Eye (tissue), 1 donor: ENCODE data around the gene ERVK3-1.

Source experiments
- DNase-seq: peaks from one replicate; pipeline ENCODE4 v3.0.0-alpha.2; 2015

The ERVK3-1 gene

DNA sequence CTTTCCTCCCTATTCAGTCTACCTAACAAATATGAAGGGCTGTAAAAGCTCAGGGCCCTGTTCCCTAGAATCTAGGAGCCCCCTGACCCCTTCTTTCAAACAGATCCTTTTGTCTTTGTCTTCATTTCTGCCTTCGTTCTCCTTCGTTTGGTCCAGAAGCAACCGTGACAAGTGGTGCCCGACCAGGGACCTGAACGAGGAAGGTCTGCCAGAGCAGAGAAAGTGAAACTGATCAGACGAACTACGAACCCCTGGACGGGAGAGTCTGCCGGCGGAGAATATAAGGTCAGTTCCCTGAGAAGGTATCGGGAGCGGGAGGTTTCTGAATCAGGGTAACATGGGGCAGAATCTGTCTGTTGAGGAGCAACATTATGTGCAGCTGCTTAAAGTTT, 751 bp downstream of the ERVK3-1 start:
- DNase-seq = no peak

DNA sequence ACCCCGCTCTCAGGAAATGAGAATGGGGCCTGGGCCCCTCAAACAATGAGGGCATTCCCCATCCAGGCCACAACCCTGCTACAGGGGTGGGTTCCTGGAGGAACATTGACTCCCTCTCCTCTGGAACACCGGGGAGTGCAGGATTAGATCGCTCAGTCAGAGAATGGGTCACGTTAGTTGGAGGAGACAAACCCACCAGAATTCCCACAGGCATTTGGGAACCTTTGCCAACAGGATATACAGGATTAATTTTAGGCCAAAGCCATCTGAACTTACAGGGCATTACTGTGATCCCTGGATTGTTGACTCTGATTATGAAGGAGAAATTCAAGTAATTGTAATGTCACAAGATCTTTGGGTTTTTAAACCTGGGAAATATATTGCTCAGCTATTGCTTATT, 2.6 kb downstream of the ERVK3-1 start:
- DNase-seq = no peak

DNA sequence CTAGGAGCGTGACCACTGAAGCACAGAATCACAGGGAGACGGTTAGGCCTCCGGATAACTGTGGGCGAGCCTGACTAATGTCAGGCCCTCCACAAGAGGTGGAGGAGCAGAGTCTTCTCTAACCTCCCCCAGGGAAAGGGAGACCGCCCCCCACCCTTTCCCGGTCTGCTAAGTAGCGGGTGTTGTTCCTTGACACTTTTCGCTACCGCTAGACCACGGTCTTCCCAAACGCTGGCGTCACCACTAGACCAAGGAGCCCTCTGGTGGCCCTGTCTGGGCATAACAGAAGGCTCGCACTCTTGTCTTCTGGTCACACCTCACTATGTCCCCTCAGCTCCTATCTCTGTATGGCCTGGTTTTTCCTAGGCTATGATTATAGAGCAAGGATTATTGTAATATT, 5.5 kb downstream of the ERVK3-1 start:
- peak; percentile 62 for DNase-seq

DNA sequence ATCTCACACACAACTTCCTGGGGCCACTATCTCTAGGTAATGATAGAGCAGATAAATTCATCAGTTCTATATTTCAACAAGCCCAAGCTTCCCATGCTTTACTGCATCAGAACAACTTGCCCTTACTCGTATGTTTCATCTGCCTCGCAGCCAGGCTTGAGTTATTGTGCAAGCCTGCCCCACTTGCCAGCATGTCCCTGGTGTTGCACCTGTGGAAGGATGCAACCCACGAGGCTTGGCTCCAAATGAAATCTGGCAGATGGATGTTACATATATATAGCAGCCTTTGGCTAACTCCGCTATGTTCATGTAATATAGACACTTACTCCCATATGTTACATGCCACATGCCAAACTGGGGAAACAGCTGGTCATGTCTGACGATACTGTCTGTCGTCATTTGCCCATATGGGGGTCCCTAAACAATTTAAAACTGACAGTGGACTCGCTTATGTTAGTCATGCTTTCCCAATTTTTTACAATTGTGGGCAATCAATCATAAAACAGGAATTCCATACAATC, 6.2 kb downstream of the ERVK3-1 start:
- DNase-seq = no peak

DNA sequence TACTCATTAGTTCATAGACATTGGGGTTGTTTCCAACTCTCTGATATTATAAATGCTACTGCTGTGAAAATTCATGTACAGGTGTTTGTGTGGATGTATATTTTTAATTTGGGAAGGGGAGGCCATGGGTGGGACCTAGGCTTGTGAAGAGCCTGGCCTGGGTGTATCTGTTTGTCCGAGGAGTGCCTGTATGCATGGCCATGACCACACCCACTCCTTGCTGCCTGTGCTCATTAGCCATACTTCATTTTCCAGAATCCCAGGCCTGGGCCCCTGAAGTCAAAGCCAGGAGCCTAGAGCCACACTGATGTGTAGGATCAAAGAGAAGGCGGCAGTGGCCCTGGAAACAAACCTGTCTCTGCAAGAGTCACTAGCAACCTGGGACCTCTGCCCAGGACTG, 10.4 kb downstream of the ERVK3-1 start:
- DNase-seq = no peak

DNA sequence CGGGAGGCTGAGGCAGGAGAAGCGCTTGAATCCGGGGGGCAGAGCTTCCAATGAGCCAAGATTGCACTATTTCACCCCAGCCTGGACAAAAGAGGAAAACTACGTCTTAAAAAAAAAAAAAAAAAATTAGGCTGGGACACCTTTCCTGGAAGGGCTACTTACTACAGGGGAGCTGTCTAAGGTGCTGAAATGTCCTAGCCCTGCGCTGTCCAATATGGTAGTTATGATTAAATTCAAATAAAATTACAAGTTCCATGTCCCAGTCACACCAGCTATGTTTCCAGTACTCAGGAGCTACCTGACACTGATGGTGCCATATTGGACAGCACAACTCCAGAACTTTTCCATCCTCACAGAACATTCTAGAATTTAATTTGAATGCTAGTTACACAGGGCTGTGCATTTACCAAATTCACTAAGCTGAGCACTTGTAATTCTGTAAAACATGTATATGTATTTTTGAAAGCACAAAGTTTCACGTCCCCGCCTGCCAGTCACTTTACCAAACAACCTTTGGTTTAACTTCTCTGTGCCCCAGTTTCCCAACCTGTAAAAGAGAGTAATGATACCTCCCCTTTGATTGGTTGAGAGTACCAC, 12.4 kb downstream of the ERVK3-1 start:
- DNase-seq = peak; percentile 50

DNA sequence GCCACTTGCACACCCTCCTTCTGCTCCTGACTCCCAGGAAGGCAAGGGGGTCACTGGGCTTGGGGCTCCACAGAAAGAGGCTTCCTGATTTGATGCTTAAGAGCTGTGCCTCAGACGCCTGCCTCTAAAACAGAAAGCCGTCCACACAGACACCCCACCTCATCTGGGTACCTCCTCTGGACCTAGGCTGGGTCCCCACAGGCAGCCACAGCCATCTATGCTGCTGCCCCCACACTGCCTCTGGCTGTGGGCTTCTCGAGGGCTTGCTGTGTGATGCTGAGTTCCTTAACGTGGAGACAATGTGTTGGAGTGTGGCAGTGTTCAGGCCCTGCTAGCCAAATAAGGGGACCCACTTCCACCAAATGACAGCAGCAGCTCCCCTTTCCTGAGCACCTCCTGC, 13.1 kb downstream of the ERVK3-1 start:
- DNase-seq = no peak

DNA sequence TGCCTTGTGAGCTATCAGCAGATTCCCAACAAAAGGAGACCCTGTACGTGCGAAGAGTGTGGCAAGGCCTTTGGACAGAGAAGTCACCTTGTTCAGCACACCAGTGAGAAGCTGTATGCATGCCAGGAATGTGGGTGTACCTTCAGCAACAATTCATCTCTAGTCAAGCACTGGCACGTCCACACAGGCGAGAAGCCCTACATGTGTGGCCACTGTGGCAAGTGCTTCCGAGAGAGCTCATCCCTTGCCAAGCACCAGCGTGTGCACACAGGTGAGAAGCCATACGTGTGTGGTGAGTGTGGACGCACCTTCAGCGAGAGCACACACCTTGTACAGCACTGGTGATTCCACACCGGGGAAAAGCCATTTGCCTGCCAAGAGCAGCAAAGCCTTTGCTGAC, 14.1 kb downstream of the ERVK3-1 start:
- no peak for DNase-seq

DNA sequence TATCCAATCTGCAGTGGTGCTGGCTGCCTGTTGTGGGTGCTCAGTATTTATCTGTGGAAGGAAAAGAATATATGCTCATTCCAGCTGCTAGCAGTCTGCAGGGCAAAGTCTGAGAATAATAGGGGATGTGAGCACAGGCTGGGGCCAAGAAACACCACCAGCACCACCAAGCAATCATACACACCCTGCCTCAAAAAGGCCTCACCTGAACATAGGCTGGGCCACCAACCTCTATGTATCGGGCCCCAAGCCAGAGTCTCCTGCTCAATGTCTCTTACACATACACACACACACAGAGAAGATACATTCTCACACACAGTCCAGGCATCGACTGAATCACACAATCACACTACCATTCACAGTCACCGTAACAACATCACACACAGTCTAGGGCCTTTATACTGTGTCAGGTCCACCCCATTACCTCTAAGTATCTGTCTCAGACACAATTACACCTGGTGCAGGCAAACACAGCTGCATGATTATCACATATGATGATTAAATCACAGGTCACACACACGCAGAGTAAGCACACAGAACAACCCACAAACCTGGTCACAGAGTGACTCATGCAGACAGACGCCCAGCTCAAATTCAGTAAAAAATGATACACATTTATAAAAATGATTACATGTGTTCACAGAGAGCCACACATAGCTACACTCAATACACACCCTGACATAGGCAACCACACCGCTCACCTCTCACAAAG, 20.3 kb downstream of the ERVK3-1 start:
- no peak for DNase-seq

DNA sequence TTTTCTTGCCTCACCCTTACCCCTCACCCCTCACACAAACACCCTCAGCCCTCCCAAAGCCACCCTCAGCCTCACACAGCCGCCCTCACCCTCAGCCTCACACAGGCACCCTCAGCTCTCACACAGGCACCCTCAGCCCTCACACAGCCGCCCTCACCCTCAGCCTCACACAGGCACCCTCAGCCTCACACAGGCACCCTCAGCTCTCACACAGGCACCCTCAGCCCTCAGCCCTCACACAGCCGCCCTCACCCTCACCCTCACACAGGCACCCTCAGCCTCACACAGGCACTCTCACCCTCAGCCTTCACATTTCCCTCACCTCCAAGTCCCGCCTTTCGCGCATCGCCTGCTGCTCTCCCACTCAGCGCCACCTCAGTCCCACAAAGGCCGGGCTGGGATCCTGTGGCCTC, 21.3 kb downstream of the ERVK3-1 start:
- no peak for DNase-seq

DNA sequence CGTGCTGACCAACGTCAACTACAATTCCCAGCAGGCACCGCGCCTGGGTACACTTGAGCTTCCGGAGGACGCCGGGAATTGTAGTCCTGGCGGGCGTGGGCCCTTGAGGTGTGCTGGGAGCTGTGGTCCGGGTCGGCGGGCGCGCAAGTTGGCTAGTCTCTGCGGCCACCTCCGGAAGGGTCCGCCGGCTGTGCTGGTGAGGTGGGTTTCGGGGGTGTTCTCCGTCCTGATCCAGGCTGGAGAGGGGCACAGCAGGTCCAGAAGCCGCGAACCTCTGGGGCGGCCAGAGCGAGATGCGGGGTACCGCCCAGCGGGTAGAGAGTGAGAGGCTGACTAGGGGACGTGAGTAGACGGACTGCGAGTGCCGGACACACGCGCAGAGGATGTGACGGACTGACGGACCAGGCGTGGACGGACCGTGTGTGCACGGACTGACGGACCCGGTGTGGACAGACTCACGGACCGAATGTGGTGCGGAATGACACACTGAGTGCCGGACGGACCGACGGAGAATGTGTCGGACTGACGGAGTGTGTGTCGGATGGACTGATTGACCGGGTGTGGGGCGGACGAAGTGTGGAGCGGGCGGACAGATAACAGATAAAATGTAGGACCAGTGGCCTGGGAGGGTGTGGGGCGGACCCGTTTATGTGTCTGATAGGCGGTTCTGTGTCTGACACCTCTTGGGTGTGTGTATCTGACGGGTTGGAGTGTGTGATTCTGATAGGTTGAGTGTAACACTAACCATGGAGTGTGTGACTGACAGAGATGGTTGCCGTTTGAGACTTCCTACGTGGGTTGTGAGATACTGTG, 21.9 kb downstream of the ERVK3-1 start, which contains the start of gene ZSCAN22:
TSS of gene ZSCAN22 (plus strand) at position 81 of the 813 bp plus-strand sequence. CDS start 7,809 bp downstream, outside the sequence.
- DNase-seq = peak; percentile 99

DNA sequence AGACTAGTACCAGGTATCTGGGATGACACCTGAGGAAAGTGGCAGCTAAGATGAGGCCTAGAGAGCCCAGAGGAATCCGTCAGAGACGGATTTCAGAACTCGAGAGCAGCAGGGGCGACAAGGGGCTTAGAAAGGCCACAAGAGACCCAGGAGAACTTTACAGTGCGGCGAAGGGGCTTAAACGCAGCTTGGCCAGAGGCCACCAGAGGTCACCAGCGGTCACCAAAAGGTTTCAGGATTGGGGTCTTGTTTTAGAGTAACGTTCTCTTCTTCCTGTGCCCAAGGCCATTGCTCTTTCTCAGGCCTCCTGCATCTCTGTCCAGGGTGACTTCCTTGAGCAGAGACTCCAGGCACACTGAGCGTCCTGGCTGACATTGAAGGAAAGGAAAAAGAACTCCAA, 23.8 kb downstream of the ERVK3-1 start:
- no peak for DNase-seq

DNA sequence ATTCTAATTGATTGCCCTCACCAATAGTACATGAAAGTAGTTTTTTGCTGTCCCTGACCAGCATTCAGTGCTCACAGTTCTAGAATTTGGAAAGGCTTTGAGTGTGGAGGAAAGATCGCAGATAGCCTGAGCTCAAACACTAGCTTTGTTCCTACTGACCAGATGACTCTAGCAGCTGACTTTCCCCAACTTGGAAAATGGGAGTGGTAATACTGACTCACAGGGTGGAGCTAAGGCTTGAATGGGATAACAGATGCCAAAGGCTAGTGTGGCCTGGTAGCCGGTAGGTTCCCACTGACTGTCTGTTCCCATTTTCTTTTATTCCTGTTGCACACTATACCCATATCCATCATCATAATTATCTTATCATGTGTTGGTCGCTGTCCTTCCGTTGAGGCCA, 25.3 kb downstream of the ERVK3-1 start:
- DNase-seq = no peak

DNA sequence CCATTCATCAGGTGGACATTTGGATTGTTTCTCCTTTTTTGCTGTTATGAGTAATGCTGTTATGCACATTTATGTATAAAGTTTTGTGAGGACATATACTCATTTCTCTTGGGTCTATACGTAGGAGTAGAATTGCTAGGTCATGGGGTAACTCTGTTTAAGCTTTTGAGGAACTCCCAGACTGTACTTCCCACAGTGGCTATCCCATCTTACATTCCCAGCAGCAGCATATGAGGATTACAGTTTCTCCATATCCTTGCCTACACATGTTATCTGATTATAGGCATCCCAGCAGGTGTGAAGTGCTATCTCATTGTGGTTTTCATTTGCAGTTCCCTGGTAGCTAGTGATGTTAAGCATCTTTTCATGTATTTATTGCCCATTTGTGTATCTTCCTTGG, 27.5 kb downstream of the ERVK3-1 start:
- no peak for DNase-seq

DNA sequence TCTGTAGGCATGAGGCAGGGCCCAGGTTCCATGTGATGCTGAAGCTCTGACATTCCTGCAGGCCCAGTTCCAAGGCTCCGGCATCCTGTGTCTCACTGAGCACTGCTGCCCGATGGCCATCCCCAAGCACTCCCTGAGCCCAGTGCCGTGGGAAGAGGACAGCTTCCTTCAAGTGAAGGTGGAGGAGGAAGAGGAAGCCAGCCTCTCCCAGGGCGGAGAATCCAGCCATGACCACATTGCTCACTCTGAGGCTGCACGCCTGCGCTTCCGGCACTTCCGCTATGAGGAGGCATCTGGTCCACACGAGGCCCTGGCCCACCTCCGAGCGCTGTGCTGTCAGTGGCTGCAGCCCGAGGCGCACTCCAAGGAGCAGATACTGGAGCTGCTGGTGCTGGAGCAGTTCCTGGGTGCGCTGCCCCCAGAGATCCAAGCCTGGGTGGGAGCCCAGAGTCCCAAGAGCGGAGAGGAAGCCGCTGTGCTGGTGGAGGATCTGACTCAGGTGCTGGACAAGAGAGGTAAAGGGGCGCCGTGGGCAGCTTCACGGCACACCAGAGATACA, 29.6 kb downstream of the ERVK3-1 start:
- no peak for DNase-seq

DNA sequence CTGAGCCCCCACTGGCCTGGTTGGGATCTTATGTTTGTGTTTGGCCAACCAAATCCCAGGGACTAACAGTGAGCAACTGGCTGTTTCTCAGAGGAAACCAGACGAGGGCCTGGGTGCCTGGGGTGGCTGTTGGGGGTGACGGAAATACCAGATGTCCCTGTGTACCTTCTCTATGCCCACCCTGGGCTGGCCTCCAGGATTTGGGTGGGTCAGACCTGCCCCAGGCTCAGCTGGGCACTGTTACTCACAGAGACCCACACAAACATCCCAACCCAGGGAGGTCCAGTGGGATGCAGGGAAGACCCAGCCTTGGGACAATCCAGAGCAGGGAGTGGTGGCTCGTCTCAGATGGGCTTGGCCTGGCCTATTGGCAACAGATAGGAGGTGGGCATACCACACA, 30.5 kb downstream of the ERVK3-1 start:
- no peak for DNase-seq

DNA sequence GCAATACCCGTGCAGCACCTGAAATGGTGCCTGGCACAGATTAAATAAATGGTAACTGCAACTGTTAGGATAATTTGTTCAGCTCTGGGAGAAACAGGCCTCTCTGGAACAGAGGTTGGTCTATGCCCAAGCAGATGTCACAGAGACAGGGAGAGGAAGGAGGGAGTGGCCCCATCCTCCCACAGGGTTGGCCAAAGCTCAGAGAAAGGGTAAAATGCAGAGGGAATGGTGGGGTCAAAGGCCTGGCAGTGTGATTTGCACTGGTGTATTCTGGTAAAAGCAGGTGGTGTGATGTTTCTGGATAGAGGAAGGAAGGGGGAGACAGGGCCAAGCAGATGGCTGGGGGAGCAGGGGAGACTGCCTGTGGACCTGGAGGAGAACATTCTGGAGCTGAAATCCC, 31.0 kb downstream of the ERVK3-1 start:
- no peak for DNase-seq

DNA sequence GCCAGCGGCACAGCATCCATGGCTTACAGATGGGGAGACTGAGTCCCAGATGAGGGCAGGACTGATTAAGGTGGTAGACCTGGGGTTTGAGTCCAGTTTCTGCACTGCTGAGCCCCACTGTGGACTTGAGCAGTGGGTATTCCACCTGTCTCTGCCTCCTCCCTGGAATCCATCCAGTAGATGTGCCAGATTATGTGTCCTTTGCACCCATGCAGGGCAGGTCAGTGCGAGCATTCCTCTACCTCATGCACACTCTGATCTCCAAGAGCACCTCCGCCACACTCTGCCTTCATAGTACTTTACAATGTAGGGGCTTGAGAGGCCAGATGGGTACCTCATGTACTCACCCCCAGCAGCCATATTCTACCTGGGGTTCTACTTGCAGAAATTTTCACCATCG, 31.6 kb downstream of the ERVK3-1 start:
- DNase-seq = no peak

DNA sequence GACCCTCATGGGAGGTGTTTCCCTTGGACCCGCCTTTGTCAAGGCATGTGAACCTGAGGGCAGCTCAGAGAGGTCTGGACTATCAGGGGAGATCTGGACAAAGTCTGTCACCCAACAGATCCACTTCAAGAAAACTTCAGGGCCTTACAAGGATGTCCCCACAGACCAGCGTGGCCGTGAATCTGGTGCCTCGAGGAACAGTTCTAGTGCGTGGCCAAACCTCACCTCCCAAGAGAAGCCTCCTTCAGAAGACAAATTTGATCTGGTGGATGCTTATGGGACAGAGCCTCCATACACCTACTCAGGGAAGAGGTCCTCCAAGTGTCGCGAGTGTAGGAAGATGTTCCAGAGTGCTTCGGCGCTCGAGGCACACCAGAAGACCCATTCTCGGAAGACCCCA, 33.2 kb downstream of the ERVK3-1 start:
- no peak for DNase-seq

DNA sequence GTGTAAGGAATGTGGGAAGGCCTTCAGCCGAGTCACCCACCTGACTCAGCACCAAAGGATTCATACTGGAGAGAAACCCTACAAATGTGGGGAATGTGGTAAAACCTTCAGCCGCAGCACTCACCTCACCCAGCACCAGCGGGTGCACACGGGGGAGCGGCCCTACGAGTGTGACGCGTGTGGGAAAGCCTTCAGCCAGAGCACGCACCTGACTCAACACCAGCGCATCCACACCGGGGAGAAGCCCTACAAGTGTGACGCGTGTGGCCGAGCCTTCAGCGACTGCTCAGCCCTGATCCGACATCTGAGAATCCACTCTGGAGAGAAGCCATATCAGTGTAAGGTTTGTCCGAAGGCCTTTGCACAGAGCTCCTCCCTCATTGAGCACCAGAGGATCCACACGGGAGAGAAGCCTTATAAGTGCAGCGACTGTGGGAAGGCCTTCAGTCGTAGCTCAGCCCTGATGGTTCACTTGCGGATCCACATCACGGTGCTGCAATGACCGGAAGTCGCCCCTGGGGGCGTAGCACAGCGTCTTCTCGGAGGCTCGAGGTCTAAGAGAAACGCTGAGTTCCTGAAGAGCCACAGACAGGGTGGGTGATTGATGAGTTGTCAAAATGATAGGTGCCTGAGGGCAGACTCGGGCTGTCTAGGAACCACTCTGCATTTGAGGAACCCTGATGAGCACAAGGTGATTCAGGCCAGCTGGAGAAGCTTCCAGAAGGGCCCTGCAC, 33.8 kb downstream of the ERVK3-1 start:
- no peak for DNase-seq

DNA sequence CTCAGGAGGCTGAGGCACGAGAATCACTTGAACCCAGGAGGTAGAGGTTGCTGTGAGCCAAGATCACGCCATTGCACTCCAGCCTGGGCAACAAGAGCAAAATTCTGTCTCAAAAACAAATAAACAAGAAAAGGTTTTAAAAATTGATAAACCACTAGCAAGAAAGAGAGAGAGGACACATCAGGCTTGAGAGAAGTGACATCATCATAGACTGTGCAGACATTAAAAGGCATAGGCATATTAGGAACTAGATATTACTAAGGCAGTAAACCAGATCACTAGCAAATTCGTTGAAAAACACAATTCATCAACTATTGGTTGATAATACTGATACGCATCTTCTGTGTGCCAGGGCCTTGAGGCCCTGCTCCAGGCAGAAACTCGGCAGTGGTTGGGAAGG, 40.4 kb downstream of the ERVK3-1 start:
- no peak for DNase-seq
